HG02885 (cell line): ENCODE results near the gene TULP4.
A peak's percentile ranks its signal among the peaks of the same experiment; 100 is the strongest.

Source experiments
- ATAC-seq: cut with Tn5 transposase; IDR thresholded peaks from one replicate; pipeline ENCODE4 v1.9.1; 2021; ENCODE audit warnings: mild to moderate bottlenecking; ENCODE audit not compliant: unreplicated experiment, poor library complexity

Gene TULP4, protein sequence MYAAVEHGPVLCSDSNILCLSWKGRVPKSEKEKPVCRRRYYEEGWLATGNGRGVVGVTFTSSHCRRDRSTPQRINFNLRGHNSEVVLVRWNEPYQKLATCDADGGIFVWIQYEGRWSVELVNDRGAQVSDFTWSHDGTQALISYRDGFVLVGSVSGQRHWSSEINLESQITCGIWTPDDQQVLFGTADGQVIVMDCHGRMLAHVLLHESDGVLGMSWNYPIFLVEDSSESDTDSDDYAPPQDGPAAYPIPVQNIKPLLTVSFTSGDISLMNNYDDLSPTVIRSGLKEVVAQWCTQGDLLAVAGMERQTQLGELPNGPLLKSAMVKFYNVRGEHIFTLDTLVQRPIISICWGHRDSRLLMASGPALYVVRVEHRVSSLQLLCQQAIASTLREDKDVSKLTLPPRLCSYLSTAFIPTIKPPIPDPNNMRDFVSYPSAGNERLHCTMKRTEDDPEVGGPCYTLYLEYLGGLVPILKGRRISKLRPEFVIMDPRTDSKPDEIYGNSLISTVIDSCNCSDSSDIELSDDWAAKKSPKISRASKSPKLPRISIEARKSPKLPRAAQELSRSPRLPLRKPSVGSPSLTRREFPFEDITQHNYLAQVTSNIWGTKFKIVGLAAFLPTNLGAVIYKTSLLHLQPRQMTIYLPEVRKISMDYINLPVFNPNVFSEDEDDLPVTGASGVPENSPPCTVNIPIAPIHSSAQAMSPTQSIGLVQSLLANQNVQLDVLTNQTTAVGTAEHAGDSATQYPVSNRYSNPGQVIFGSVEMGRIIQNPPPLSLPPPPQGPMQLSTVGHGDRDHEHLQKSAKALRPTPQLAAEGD (N-terminal part only)

GRCh38 chr6:158312165-158312564, at the start of gene TULP4:
Gene TULP4, plus strand, starts transcription at chr6:158312465. Its CDS starts 1,552 bp downstream, at chr6:158314017.
- no peak for ATAC-seq

GRCh38 chr6:158262755-158263154, 49.5 kb upstream of the TULP4 start:
- ATAC-seq: no peak

GRCh38 chr6:158264180-158264579, 48.1 kb upstream of the TULP4 start:
- no peak for ATAC-seq

- ATAC-seq: no peak
Observed at GRCh38 chr6:158266131-158266530, 46.1 kb upstream of the TULP4 start.

DNA sequence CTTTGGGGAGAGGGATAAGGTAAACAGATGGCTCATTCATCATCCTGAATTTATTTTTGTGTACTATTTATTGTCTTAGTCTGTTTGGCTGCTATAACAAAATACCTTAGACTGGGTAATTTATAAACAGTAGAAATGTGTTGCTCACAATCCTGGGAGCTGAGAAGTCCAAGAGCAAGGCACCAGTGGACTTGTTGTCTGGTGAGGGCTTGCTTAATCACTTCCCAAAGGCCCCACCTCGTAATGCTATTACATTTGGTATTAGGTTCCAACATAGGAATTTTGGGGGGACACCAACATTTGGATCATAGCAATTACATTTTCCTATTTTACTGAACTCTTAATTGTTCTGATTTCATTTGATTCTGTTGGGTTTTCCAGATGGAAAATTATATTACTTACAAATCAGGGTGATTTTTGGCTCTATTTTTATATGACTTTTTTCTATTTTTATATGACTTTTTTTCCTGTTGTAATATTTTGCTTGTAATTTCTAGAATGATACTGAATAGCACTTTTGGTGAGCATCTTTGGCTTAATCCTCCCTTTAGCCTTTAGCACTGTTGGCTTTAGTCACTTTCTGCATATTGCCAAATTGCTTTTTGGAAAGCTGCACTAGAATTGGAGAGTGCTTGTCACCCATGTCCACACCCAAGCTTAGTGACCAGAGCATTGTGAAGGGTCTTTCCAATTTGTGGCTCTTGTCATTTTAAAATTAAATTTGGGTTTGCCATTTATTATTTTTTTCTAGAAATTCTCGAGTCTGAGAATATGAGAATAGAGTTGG, 43.7 kb upstream of the TULP4 start:
- no peak for ATAC-seq

DNA sequence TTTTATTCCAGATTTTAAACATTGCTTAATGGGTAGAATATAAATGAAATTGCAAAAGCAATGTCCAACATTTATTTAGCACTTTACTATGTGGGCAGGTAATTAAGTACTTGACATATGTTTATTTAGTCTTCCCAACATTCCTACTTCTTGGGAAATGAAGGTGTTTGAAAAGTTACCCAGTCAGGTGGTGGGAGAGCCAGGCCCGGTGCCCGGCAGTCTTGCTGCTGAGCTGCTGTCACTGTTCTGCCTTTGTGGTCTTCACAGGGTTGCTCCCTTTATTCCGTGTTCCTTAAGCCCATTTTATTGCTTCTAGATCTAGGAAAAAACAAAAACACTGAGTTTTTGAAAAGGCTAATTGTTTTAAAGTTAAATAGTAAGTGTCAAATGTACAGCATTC, 42.6 kb upstream of the TULP4 start:
- no peak for ATAC-seq

DNA sequence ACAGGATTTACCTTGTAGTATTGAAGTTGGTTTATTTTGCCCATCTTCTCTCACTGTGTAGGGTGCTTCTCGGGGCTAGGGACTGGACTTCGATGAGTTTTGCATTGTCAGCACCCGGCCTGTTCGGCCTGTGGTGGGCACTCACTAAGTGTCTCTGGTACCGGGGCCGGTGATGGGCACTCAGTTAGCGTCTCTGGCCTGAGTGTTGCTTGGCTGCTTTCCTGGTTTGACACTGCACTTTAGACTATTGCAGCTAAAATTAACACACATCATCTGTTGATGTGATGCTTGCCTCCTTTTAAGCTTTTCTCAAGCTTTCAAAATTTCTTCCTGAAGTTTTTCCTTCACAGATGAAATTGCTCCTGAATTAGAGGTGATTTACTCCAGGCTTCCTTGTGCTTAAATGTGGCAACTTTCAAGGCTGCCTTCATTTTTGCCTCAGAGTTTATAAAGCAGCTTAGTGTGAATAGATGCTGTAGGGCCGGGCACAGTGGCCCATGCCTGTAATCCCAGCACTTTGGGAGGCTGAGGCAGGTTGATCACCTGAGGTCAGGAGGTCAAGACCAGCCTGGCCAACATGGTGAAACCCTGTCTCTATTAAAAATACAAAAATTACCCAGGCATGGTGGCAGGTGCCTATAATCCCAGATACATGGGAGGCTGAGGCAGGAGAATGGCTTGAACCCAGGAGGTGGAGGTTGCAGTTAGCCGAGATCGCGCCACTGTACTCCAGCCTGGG, 41.7 kb upstream of the TULP4 start:
- ATAC-seq: no peak

GRCh38 chr6:158272324-158272723, 39.9 kb upstream of the TULP4 start:
- no peak for ATAC-seq

DNA sequence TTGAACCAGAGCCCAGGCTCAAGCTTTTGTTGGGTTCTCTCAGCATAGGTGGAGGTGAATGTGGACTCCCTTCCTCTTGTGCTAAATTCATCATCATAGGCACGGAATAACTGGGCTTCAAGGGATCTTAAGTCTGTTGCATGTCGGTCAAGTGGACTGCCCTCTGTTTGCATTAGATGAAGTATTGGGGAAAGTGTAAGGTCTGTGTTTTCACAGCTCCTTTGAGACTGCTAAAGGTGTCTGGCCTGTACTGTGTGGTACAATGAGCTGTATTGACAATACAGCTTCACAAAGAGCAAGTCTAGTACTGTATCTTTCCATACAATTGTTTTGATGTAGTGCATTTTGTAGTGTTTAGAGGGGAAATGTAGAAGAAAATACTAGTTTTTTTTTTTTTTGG, 34.3 kb upstream of the TULP4 start:
- no peak for ATAC-seq

DNA sequence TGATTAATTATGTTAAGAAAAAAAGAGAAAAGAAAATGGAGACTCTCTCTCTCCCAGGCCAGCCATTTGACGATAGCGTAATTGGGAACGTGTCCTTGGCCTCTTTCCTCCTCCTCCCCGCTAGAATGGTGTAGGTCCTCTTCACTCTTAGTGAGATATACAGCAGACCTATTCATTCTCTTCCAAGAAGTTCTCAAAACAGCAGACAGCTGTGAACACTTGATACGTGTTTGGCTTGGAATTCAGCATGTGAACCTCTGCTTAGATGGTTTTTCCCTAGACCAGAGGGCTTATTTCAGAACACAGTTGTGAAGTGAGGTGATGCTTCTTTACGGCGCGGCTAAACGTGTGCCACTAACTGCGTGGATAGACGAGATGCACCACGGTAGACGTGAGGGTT, 32.6 kb upstream of the TULP4 start:
- ATAC-seq: no peak

- peak; percentile 60 for ATAC-seq
Observed at GRCh38 chr6:158283304-158283980, 28.8 kb upstream of the TULP4 start.

DNA sequence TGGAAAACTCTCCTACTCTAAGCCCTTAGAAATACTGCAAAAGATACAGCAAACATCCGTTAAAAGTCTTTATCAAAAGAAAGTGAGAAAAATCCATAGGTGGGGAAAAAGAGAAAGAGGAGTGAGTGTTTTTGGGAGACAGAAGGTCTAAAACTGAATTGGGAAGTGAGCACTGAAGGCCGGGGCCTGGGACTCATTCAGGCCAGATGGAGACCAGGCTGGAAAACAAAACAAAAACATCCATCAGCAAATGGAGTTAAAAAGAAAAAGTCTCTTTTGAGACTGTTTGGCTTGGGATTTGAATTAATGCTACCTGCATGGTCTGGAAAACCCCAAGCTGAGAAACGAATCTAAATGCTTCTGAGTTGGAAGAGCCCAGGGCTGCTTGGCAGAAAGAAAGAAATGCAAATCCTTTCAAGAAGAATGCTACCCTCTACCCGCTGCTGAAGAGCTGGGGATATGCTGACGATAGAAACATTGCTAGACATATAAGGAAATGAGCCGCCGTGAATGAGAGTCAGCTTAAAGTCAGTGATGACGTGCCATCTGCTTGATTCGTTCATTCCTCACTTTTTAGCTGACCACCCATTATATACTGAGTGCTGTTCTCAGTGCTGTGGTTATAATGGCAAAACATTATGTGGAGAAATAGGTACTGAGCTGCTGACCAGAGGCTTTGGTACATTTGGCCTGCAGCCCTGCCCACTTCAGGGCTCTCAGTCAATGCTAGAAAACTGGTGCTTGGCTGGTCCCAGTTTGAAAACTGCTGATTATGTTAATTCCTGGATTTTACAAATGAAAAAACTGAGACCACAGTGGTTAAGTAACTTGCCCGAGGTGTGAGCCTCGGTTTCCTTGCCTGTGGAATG, 28.0 kb upstream of the TULP4 start:
- ATAC-seq: no peak

GRCh38 chr6:158284876-158285655, 27.2 kb upstream of the TULP4 start:
- no peak for ATAC-seq

DNA sequence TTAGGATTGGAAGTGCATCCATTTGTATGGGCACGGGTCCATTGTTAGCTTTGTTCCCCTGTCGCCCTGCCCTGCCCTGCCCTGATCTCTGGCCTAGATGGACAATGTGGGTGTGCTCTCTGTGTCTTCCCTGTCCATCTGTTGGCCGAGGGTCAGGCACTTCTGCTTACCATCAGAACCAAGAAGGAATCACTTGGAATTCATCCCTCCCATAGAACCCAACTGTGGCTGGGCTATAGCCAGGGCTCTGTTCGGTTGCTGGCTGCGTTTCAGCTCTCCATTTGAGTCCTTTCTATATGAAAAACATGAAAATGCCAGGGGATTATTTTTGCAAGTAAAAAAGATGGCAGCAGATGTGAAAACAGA, 26.6 kb upstream of the TULP4 start:
- no peak for ATAC-seq

DNA sequence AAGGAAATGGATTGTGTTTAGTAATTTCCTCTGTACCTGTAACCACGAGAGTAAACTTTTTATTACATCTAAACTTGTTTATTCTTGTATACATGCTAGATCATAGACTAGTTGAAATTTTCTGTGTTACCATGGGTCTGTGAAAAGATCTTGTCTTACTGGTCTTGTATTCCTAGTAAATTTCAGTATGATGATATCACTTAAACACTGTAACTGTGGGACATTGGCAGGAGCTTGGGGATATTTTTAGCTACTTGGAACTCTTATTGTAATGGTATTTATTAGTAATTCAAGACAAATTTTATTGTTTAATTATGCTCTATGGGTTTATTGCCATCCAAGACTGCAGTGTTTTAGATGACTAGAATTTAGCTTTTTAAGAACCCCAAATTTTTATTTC, 25.9 kb upstream of the TULP4 start:
- ATAC-seq: no peak

GRCh38 chr6:158287047-158287446, 25.2 kb upstream of the TULP4 start:
- ATAC-seq: no peak

- ATAC-seq: peak; percentile 77
Observed at GRCh38 chr6:158290040-158290439, 22.2 kb upstream of the TULP4 start.

DNA sequence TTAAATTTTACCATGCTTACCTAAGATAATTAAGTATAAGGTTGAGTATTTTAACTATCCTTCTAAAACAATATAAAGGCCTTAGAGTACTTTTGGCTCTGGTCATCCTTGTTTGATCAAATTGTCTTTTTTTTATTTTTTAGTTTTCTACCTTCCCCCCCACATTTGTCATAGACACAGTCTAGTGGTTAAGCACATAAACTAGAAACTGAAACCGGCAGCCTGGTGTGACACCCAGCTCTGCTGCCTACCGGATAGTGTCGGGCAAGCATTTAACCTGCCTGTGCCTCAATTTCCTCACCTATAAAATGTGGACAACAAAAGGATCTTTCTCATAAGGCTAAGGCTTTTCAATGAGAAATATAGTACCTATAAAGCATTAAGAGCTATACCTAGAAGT, 21.6 kb upstream of the TULP4 start:
- ATAC-seq: peak; percentile 85
